Activated T-cell treated with anti-CD3 and anti-CD28 coated beads for 48 hours (primary cell): Measurements from ENCODE around the gene AGAP1.

Source experiments
- DNase-seq: peaks from one replicate; pipeline ENCODE4 v3.0.0-alpha.2; 2020; ENCODE audit warnings: low read depth

The AGAP1 gene

GRCh38 chr2:235690809-235691450 is 197.1 kb downstream of the AGAP1 start:
- DNase-seq = no peak

- DNase-seq = no peak
Measured at GRCh38 chr2:235692076-235692475, 198.2 kb downstream of the AGAP1 start.

GRCh38 chr2:235692671-235693171 is 198.9 kb downstream of the AGAP1 start:
- DNase-seq = no peak

DNA sequence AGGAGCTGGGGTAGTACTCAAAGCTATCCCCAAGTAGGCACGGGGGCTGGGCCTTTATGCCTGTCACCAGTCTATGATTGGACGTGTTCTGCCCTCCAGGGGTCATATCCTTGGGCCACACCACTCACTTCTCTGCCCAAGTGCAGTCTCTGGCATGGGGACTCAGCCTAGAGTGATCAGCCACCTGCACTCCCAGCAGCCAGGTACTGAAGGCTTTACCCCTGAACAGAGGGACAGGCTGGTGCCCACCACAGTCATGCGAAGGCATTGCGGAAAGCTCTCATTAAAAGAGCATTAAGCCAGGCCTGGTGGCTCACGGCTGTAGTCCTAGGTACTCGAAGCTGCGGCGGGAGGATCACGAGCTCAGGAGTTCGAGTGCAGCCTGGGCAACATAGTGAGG is 199.4 kb downstream of the AGAP1 start:
- DNase-seq = no peak

DNA sequence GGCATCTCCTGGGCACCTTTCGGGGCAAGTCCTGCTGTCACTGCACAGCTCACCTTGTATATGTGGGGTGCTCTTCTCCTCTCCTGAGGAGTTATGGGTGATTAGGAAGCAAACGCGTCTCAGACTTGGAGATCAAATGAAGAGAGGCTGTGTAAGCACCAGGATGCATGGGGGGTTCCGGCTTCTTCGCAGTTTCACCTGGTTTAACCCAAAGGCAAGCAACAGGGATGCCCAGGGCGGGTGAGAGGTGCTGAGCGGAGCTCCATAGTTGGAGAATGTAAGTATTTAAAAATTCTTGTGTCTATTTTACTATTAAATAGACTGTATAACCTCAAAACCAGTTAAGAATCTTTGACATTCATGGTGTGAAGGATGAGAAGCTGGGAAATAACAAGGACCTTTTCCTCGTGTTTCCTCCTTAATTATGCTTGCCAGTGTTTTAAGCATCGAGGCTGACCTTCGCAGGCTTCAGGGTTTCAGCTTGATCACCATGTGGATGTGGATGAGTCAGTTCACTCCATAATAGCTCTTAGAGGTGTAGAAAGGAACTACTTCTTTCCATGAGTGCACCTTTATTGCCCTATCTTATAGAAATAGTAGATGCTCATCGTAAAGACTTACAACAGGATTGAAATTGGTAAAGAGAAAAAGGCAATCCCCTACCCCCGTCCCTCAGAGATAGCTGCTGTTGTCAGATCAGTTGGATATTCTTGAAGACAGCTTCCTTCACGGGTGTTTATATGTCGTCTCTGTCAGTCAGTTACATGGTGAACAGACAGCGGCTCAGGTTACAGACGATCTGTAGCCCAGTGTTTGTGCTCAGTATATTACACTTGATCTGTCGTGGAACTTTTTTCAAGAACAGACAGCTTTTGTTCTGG is 201.1 kb downstream of the AGAP1 start:
- DNase-seq = no peak

DNA sequence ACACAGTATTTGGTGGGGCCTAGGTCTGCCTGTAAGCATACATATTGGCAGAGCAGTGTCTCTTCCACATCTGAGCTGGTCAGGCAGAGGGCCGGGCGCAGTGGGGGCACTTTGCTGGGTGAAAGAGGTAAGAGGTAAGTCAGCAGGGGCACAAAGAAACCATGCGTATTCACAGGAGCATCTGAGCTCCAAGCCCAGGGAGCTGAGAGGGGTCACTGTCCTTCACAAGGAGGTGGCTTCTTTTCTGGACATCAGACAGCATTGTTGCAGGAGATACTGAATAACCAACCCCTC is 201.7 kb downstream of the AGAP1 start:
- DNase-seq = no peak

DNA sequence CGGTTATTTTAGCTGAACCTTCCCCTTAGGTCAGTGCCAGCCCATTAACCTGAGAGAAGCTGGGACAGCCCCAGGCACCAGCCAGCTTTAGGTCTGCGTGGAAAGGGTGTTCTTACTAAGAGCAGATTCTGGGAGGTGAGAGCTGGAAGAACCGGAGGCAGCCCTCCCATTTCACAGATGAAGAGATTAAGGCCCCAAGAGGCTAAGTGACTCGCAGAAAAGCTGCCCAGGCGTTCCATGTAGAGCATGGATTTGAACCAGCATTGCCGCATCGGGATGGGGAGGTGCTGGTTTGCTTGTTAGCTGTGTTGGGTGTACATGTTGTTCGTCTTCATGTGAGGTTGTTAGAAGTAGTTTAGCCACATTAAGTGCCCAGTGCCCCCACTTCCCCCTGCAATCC is 203.2 kb downstream of the AGAP1 start:
- DNase-seq = no peak

DNA sequence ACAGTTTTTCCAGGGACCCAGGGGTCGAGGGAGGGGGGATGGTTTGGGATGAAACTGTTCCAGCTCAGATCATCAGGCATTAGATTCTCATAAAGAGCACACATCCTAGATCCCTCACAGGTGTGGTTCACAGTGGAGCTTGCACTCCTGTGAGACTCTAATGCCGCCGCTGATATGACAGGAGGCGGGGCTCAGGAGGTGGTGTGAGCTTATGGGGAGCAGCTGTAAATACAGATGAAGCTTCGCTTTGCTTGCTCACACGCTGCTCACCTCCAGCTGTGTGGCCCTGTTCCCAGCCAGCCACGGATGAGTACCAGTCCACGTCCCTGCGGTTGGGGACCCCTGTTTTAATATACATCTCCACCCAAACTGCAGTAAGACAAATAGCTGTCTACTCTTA is 204.2 kb downstream of the AGAP1 start:
- DNase-seq = no peak

DNA sequence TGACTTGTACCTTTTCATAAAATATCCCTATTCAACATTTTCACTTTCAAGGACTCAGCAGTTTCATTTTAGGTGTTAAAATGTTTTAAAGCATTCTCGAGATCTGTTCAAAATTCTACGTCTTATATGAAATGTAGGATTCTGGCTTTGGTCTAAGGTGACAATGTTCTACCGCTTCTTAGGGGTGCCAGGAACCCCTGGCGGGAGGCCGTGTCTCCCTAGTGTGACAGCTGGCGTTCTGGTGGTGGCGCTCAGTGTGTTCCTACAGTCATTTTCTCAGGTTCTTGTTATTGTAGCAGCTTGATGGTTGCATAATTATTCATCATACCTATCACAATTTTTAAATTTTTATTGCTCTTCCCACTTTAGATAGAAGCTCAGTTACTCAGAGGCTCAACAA is 204.6 kb downstream of the AGAP1 start:
- no peak for DNase-seq

GRCh38 chr2:235699576-235699975 is 205.7 kb downstream of the AGAP1 start:
- DNase-seq = no peak

DNA sequence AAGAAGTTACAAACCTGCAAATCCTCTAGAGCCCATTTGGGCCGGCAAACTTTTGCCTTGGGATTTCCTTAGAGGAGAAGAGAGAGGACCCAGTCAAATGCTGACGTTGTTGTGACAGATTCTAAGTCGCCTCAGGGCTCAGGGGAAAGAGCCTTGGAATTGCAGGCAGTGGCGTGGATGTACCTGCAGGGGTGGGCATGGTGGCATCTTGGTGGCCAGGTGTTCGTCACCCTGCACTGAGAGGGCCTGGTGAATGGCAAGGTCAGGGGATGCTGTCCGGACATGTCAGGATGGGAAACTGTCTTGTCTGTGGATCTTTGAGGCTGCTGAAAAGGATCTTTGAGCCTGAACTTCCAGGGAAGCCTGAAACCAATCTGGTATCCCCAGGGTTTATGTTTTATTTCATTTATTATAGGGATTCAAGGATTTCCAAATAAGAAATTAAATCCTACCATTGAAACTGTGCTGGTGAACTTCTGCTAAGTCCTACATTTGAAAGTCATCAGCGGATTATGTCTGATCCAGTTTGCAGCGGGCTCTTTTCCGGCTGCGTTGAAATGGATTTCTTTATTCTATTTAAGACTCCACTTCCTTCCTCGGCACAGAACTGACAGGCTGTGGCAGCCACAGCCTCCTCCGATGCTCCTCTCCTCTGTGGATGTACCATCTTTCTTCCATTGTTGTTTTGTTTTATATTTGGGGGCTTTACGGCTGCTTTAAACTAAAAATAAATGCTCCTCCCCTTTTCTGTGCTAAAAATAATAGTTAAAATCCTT is 207.6 kb downstream of the AGAP1 start:
- no peak for DNase-seq

GRCh38 chr2:235702186-235702585 is 208.3 kb downstream of the AGAP1 start:
- no peak for DNase-seq

- no peak for DNase-seq
Measured at GRCh38 chr2:235703711-235704295, 210.0 kb downstream of the AGAP1 start.

DNA sequence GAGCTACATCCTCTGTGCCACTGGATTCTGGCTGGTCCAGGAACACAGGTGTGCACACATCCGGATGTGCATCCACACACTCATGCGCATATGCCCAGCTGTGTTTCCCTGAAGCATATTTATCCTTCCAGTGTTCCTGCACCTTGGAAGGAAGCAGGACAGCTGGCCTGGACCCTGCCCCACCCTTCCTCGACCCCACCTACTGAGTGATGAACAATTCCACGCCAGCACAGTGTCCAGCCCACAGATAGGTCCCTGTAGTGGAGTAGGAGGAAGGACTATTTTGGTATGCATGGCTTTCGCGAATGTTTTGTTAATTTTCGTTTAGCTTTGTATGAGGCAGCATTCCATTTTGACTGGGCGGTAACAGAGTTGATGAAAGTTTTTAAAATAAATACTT is 211.5 kb downstream of the AGAP1 start:
- DNase-seq = no peak

DNA sequence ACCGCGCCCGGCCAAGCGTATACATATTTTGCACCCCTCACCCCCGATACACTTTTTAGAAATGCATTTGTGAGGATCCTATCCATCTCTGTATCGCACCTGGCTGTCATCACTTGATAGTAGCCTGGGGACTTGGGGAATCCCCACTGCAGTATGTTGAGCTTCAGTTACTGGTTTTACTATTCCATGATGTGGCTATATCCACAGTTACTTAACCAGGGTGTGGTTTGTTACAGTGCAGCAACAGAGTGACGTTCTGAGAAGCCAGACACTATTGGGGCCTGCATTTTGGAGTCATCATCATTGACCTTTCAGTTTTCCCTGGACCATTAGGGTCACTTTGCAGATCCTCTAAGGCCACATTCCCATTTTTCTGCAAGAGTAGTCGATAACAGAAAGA is 212.7 kb downstream of the AGAP1 start:
- no peak for DNase-seq

- no peak for DNase-seq
Measured at GRCh38 chr2:235707411-235708096, 213.7 kb downstream of the AGAP1 start.

- no peak for DNase-seq
Measured at GRCh38 chr2:235709124-235709813, 215.4 kb downstream of the AGAP1 start.

- no peak for DNase-seq
Measured at GRCh38 chr2:235709969-235710879, 216.4 kb downstream of the AGAP1 start.

DNA sequence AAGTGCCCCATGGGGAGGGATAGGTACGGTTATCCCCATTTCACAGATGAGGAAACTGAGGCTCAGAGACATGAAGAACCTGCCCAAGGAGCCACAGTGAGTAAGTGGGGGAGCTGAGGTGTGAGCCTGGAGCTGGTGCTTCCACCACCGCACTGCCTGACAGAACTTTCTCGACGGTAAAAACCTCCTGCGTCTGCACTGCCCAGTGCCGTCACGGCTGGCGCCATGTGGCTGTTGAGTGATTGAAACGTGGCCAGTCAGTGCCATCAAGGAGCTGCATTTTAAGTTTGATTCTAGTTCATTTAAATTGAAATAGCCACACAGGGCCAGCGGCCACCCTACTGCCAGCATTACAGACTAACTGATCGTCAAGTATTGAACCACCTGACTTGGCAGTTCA is 217.1 kb downstream of the AGAP1 start:
- DNase-seq = no peak

GRCh38 chr2:235711527-235711926 is 217.7 kb downstream of the AGAP1 start:
- DNase-seq = no peak
